HG03139 (cell line): ENCODE results near the gene CSMD2.

Experiments
- ATAC-seq: cut with Tn5 transposase; IDR thresholded peaks from one replicate; pipeline ENCODE4 v1.9.1; 2021; ENCODE audit not compliant: unreplicated experiment

Gene CSMD2

DNA sequence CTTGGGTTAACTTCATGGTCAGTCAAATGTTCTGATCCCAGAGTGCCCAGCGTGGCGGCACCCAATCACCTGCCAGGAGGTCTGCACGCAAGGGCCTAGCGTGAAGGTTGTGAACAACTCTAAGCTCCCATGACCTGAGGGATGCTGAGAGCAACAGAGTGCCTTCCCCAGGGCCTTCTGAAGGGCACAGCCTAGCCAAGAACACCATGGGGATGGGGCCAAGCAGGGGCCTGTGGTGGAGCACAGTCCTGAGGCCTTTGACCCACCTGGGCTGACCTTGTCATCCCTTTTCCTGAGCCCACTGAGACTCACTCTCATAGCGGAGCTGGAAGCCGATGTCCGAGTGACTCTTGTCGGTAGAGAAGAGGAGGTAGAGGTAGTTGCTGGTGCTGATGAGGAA, 440.0 kb downstream of the CSMD2 start:
- ATAC-seq, result no peak

DNA sequence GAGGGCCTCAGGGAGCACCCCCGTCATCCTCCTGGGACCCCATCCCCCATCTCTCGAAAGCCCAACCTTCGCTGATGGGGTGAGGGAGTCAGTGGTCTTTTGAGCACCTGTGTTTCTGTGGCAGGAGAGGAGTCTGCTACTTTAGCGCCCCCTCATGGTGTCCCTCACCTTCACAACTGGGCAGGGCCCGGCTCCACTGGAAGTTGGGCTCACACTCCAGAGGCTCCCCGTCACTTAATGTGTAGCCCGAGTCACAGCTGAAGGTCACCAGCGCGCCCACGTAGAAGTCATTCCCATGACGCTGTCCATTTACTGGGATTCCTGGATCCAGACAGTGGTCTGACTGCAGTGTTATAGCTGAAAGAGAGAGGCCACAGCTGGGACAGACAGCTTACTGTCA, 440.7 kb downstream of the CSMD2 start:
- no peak for ATAC-seq

DNA sequence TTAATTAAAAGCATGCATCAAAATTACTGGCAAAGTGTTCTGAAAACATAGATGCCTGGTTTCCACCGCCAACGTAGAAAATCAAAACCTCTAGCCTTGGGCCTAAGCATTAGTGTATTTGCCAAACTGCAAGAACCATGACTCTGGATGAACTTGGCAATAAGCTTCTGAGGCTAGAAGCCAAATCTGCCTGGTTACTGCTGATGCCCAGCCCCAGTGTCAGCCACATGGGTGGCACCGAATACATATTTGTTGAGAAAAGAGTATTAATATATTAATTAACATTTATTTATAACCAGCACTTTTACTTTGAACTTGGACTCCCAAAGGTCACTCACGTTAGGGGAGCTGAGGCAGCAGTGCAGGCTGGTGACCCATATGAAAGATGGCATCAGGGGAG, 441.8 kb downstream of the CSMD2 start:
- ATAC-seq, result no peak

DNA sequence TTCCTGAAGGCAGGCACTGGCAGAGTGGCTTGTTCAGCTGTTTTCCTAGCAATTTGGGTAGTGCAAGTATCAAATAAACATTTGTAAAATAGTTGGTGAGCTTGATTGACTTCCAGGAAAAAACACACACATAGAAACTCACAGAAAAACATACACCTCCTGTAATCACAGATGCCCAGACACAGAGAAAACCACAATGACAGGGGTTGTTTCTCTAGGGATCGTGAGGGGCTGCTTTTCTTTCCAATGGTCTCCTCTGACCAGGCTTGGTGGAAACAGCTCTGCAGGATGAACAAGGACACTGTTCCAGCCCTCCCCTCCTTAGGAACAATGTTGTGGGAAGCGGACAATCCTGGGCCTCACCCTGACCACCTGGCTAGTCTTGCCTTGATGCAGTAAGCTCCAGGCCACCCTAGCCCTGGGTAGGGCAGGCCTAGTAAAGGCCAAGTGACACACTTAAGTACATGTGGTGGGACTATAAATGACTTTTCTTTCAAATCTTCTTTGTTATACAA, 443.7 kb downstream of the CSMD2 start:
- ATAC-seq, result no peak

DNA sequence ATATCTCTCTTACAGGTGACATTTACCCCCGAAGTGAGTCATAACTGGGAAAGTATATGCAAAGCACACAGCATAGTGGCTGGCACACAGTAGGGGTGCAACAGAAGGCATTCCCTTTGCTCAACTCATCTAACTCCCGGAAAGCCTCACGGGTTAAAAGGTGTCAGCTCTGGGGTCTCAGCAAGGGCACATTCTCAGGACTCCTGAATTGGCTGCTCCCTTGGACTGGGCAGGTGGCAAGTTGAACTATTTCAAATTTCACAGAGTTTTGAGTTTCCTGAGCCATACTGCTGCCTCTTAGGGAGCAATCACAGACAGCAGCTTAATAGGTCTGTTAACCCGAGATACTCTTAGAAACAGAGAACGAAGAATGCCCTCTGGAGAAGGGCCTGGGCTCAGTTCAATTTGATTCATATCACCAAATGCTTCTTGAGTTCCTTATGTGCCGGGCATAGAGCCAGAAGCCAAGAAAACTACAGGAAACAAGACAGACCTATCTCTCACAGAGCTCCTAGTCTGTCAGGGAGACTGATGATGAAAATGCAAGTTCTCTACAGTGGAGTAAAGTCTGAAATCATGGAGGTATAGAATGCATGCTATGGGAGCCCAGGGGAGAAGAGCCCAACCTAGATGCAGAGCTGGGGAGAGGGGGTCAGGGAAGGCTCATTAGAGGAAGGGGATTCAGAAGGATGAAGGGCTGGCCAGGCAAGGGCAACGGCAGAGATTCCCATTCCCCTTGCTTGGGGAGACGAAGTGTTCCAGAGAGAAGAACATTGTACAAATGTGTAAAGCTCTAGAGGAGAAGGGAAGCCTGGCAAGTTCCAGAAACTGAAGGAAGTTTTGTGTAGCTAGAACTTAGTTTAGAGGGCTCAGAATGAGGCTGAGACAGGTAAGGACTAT, 445.0 kb downstream of the CSMD2 start:
- ATAC-seq, result no peak

DNA sequence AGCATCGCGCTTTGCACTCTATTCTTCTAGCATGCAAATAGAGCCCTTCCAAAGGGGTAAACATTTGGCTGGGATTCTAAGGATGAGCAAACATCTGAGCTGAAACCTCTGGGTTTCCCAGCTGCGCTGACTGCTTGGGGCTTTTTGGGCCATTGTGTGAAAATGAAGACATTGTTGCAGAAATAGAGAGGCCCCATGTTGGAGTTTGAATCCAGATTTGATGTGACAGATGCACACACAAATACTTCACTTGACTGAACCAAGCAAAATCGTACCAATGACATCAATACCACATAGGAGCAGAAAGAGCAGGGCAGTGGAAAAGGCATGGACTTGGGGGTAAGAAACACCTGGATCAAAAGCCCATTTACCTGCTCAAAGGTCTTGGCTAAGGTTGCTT, 445.7 kb downstream of the CSMD2 start:
- ATAC-seq, result no peak

DNA sequence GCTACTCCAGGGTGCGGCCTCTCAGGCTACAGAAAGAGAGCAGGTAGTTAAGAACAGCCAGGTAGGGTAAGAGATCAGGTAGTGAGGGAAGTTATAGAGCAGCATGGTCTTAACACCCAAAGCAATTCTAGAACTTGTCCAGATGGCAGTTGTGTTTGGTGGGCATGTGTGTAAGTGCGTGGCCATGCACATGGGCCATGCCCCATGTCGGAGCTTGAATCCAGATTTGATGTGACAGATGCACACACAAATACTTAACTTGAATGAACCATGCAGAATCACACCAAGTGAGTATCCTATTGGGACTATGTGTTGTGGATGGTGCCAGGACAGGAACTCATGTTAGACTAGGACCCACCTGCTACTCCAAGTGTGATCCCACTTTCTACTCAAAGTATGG, 446.8 kb downstream of the CSMD2 start:
- no peak for ATAC-seq

DNA sequence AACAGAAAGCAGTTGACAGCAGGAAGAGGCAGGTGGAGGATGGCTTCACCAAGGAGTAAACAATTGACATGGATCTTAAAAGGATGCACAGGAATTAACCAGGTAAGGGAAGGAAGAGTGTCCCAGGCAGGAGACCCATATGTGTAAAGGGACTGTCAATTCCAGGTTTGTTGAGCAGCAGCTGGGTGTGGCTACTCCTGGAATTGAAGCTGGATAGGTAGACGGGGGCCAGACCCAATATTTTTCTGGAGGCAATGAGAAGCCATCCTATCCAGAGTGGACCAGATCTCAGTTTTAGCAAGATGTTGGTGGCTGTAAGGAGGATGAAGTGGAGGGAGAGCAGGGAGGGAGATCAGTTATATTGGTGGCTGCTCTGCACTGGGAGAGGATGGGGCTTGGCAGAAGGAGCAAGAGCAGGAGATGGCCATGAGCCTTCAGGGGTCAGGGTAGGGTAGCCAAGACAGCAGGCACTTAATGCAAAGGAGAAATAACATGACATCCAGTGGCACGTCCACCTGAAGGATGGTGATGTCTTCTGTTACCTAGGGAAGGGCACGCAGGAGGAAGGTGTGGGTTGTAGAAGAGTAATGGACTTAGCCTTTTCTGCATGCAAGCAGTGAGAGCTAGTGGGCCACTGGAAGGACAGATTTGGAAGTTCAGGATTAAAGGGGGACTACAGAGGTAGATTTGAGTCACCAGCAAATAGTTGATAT, 447.9 kb downstream of the CSMD2 start:
- ATAC-seq, result no peak

DNA sequence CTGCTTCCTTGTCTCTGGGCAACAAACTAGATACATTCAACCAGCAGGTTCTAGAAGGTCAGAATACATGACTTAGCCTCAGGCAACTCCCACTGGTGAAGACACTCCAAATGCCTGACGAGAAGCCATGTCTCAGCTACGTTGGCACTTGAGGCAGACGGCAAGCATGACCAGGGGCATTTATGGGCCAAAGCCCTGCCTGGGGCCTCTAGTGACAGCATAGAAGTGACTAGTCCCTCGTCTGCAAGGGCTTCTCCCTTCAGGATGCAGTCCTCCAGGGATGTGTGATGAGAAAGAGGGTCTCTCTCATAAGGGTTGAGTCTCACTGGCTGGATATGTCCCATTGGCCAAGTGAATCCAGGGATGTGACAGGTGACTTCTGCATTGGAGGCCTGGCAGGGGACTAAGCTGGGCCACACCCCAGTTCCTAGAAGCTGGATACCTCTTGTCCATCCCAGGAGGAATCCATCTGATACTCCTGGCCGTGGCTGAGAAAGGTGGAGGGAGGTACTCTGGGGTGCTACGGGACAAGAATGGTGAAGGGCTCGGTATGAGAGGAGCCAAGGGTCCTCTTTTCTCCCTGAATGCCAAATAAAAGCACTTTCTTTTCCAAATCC, 449.7 kb downstream of the CSMD2 start:
- ATAC-seq, result no peak

DNA sequence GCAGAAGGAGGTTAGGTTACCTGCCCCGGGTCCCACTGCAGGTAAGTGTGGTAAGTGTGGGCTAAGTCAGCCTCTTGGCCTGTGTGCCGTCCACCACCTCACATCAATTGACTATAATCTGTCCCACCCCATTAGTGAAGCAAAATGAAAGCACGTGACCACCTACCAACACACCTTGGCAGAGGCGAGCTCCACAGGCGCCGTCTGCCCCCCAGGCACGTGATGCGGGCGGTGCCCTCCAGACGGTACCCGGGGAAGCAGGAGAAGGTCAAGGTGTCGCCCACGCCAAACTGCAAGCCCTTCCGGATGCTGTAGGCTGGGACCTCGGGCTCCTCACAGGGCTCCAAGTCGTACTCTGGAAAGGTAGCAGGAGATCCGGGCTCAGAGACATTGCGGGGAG, 450.6 kb downstream of the CSMD2 start:
- no peak for ATAC-seq

DNA sequence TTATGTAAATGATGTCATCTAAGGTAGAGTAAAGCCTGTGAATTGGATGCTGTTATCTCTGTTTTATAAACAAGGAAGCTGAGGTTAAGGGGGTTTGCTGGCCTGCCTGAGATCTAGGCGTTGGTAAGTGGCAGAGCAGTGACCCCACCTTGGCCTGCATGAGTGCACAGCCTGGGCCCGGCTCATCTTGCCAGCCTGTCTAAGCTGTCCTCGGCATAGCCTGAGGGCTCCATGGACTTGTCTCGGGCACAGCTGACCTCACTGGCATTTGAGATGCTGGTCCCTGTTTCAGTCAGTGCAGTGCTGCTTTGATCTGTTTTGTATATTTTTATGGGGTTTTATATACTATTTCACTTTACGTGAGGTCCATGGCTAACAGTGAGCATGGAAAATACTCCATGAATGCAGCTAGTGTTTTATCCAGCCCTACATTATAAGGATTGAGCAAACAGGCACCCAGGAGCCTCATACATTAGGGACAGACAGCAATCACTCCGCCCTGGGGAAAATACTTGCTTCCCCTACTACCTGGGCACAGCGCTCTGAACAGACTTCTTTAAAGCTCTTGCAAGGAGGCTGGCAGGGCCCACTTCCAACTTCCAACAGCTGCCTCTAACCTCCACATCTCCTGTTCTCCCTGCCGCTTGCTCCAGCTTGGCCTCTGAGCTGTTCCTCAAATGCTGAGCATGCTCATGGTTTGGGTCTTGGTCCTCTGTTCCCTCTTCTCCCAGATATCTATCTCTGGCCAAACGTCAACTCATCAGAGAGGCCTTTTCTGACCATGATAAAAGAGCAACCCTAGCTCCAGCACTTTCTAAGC, 451.8 kb downstream of the CSMD2 start:
- ATAC-seq, result no peak

DNA sequence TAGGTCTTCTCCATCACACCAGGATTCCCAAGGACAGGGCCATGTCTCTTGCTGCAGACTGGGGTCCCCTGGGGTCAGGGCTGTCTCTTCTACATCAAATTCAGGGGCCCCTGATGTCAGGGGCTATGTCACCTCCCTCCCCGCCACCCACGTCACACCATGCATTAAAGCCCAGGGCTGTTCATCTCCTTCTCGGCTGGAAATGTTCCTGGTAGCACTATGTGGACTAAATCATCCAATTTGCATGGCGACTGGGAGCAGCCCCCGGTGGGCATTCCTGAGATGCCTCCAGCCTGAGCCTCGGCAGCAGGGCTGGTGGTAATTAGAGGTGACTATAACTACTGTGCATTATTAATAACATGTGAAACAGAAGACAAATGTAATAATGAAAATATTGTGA, 452.8 kb downstream of the CSMD2 start:
- no peak for ATAC-seq

DNA sequence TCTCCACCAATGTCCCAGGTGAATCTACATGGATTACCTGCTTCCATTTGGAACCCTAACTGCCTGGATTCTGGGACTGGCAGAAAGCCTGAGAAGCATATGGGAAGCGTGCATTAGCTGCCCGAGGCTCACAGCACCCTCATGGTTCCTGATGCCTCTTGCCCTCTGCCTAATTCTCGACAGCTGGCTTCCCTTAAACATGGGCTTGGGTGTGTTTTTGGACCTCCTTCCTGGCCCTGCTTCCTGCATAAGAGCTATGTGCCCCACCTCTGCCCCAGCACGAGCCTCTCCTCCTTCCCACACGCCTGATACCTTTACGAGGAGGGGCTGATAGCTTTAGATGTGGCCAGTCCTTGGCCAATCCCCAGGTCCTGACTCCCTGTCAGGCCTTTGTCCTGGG, 453.5 kb downstream of the CSMD2 start:
- ATAC-seq, result no peak

DNA sequence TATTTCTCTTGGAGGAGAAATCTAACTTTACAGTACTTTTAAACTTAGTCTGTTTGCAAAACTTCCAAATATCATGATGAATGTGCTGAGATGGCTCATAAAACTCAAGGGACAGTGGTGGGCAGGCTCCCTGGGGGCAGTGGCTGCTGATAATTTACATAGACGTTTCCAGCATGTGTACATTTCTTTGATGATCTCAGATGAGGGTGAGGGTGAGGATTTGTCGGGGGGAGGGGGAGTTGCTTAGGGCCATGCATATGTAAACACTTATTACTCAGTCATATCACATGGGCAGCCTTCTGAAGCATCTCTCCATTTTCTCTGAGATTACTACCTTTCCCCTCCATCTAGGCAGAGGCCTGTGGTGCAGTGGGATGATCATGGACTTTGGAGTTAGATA, 454.1 kb downstream of the CSMD2 start:
- no peak for ATAC-seq

DNA sequence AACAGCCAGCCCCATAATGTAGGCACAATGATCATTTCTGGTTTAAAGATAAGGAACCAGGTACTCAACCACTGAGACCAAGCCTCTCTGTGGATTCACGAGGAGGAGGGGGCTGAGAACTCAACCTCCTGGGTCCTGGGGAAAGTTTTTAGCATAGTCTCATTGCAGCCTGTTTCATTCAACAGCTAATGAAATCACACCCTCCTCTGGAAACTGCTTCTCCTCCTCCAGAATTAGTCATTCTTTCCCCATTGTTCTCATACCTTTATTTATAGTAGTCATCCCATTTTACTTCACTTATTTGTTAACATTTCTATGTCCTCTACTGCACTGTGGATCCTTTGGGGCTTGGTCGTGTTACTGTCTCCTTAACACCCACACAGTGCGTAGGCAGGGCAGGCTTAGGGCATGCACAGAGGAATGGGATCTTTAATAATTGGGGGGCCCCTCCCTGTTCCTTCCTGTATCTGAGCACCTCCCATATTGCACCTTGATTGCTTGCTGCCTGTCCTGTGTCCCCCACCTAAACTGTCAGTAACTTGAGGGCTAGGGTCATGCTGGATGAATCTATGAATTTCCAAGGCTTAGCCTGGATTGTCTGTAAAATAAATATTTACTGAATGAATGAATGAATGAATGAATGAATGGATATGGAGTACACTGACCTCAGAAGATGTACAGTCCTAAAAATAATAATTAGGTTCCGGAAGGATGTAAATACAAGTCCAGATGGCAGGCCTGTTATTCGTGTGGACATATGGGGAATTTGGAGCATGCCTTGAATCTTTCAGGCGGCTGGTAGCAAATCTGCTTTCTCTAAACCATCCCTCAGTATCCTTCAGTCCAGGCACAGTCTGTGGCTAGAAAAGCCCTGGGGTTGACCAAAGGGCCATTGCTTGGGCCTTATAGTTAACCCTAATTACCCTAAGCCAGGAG, 455.0 kb downstream of the CSMD2 start:
- no peak for ATAC-seq

DNA sequence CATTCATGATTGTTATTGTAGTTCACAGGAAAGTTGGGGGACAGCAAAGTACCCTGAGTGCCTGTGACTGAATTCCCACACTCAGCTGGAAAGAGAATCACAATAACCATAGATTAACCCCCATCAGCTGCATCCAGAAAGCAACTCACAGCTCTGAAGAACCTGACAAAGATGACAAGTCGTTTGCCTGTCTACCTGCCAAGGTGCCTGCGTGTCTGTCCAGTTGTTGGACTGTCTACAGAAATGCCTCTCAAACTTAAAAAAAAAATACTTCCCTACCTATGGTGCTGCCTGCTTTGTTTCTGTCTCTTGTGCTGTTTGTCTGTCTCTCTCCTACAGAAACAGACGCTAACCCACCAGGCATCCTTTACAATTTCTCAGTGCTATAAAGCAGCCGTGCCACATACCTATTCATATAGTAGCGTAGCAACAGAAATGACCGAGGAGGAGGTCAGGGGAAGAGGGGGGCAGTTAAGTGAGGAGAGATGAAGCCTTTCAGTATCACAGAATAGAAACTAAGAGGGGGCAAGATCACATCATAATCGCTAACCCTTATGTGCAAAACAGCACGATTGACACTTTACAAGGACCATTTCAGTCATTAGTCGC, 455.8 kb downstream of the CSMD2 start:
- ATAC-seq, result no peak

DNA sequence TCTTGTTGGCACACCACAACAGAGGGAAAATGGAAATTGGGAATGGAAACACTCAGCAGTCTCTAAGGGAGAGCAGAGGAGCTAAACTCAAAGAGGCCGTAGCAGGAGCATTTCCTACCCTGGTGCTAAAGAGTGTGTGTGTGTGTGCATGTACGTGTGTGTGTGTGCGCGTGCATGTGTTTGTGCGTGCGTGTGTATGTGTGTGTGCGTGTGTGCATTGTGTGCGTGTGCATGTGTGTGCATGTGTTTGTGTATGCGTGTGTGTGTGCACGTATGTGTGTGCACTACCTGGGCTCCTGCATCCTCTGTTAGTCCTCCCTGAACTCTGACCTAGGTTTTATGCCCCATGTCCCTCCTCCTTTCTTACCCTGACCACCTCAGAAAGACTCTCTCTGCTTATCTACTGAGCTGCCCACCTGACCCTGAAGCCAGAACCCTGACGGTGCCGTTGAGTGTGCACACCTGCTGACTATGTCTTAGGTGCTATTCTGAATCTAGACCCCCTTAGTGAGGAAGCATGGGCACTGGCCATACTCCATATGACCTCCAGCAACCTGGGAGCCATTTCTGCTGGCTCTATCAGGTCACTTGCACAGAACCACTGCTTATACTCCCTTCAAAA, 458.3 kb downstream of the CSMD2 start:
- no peak for ATAC-seq

DNA sequence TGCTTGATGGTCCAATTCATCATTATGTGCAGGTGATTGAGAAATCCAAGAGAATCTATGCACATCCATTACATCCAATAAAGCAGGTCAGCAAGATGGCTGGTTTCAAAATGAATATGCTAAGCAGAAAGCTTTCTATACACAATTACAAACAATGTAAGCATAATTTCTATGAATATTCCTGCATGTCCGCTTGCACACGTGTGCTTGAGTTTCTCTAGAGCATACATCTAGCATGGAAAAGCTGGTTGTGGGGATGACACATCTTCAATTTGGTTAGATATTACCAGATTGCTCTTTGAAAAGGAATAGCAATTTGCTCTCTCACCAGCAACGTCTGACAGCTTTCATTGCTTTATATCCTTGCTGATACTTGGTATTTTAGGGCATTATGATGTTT, 461.6 kb downstream of the CSMD2 start:
- no peak for ATAC-seq
